Endothelial cell (in vitro differentiated cells): ENCODE measurements around the gene ARPC4. TPM values are rescaled to one million over a fixed set of nuclear protein-coding genes. Genes with fewer than 3 reads are reported as not detected.
A peak's percentile ranks its signal among the peaks of the same experiment; 100 is the strongest.
"Not testable (repeated sequence)": the region's sequence is repeated elsewhere in the genome, so short reads cannot be mapped to it uniquely, and the experiment has no call there.

Source experiments
- DNase-seq: peaks from one replicate; pipeline ENCODE4 v3.0.0; 2021; ENCODE audit warnings: low spot score
- H3K27ac Mint-ChIP-seq: one replicate; pipeline ENCODE4 v1.8.0; 2021; ENCODE audit warnings: mixed read lengths, inconsistent platforms; ENCODE audit not compliant: unreplicated experiment
- H3K27me3 Mint-ChIP-seq: one replicate; pipeline ENCODE4 v1.8.0; 2021; ENCODE audit warnings: mild to moderate bottlenecking, moderate library complexity, mixed read lengths, inconsistent platforms; ENCODE audit not compliant: unreplicated experiment
- H3K36me3 Mint-ChIP-seq: one replicate; pipeline ENCODE4 v1.8.0; 2021; ENCODE audit warnings: mild to moderate bottlenecking, low read depth, mixed read lengths, inconsistent platforms; ENCODE audit not compliant: unreplicated experiment
- H3K4me1 Mint-ChIP-seq: one replicate; pipeline ENCODE4 v1.8.0; 2021; ENCODE audit warnings: mild to moderate bottlenecking, mixed read lengths, inconsistent platforms; ENCODE audit not compliant: unreplicated experiment
- H3K4me3 Mint-ChIP-seq: one replicate; pipeline ENCODE4 v1.8.0; 2021; ENCODE audit warnings: mild to moderate bottlenecking, mixed read lengths, inconsistent platforms; ENCODE audit not compliant: unreplicated experiment
- H3K9me3 Mint-ChIP-seq: one replicate; pipeline ENCODE4 v1.8.0; 2021; ENCODE audit warnings: mixed read lengths, inconsistent platforms; ENCODE audit not compliant: unreplicated experiment
- CTCF ChIP-seq: fragments of 200-600 bp; sonication (generic); IDR thresholded peaks from one replicate; pipeline ENCODE4 v1.5.0; 2021; ENCODE audit warnings: antibody characterized with exemption; ENCODE audit not compliant: unreplicated experiment
- total RNA-seq: library from RNA; stranded (reverse); fragmentation: NEBNext Ultra II Directional; extraction: Animal tissue kit (Norgen Biotek cat#: 25700); gene quantifications from one replicate; pipeline ENCODE4 v1.2.1, GENCODE V29; 2021; ENCODE audit not compliant: unreplicated experiment

The ARPC4 gene
- total RNA-seq, 1 donor from 2014 or later = 203 TPM

DNA sequence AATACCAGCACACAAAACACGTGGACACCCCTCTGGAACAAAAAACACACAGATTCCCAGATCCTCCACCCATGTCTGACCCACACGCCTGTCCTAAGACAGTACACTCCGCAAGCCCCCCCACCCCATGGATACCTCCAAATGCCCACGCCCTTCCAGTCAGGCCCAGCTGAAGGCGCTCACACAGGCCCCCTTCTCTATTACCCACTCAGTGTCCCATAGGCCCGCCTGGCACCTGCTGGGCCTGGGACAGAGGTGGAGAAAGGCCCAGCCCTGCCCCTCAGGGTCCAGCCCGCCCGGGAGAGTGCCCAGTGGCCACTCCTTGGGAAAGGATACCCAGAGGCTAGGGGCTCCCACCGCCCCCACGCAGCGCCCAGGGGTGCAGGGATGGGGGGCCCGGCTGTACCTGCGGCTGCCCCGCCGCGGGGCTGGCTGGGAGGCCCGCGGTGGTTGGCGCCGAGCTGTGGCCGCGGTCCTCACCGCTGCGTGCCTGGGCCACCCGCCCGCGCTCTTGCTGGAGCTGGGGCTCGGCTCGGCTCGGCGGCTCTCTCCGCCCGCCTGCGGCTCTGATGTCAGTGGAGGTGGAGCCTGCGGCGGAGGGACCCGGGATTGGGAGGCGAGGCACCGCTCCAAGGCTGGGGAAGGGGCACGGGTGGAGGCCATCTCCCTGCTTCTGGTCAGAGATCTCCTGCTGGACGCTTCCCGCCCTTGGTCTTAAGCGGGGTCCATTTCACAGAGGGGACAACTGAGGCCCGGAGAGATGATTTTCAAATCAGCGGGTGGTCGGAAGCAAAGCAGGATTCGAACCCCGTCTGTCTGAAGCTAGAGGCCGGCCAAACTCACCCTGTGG is 23.2 kb upstream of the ARPC4 start, which contains the start of gene CAMK1:
CAMK1 (minus strand) TSS at position 522 of the 850 bp plus-strand sequence. CDS start 2,198 bp downstream, outside the sequence.
- Mint-ChIP-seq H3K27ac (no peak within 1 kb of the TSS), H3K4me3 (peak within 1 kb of the TSS; percentile 49), H3K4me1 (peaks cover 30% of the 10 kb centered on the region), H3K27me3 (peaks cover 10% of the 10 kb centered on the region), H3K9me3 (no peaks in the 10 kb centered on the region), H3K36me3 (peaks cover 7% of the 10 kb centered on the region)
- no peak for TF ChIP-seq CTCF
- DNase-seq = peak; percentile 70

- Mint-ChIP-seq H3K4me3 (no peak overlapping the region), H3K36me3 (peaks cover 7% of the 10 kb centered on the region), H3K9me3 (no peaks in the 10 kb centered on the region), H3K4me1 (peaks cover 31% of the 10 kb centered on the region), H3K27me3 (peaks cover 10% of the 10 kb centered on the region), H3K27ac (no peak overlapping the region)
- no peak for DNase-seq
- no peak for TF ChIP-seq CTCF
These were observed 22.5 kb upstream of the ARPC4 start for GRCh38 chr3:9770276-9770812.

- not testable (repeated sequence) for H3K36me3 Mint-ChIP-seq, H3K4me3 Mint-ChIP-seq, H3K27ac Mint-ChIP-seq, H3K9me3 Mint-ChIP-seq, H3K27me3 Mint-ChIP-seq, DNase-seq
- peaks cover 34% of the 10 kb centered on the region for H3K4me1 Mint-ChIP-seq
These were observed 21.9 kb upstream of the ARPC4 start for GRCh38 chr3:9771007-9771406.

- Mint-ChIP-seq H3K36me3 (peaks cover 1% of the 10 kb centered on the region), H3K27ac (no peak overlapping the region), H3K4me1 (peaks cover 19% of the 10 kb centered on the region), H3K4me3 (no peak overlapping the region), H3K27me3 (no peaks in the 10 kb centered on the region), H3K9me3 (no peaks in the 10 kb centered on the region)
- no peak for DNase-seq
- no peak for TF ChIP-seq CTCF
These were observed 15.8 kb upstream of the ARPC4 start for GRCh38 chr3:9776896-9777693.

DNA sequence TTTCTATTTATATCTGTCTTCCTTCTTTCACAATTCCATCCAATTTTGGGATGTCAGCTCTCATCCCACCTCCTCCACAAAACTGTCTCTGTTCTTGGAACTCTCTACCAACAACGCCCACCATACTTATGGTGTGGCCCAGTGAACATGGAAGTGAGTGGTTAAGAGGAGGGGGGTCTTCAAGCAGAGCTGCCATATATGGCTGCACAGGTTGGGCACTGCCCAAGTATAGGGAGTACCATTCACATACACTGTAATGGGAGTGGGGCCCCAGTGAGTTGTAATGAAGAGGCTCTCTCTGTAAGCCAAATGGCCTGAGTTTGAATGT is 15.2 kb upstream of the ARPC4 start:
- peaks cover 13% of the 10 kb centered on the region for H3K4me1 Mint-ChIP-seq
- H3K4me3 Mint-ChIP-seq = no peak overlapping the region
- no peak for DNase-seq
- H3K9me3 Mint-ChIP-seq = no peaks in the 10 kb centered on the region
- H3K27ac Mint-ChIP-seq = no peak overlapping the region
- H3K27me3 Mint-ChIP-seq = no peaks in the 10 kb centered on the region
- no peak for TF ChIP-seq CTCF
- peaks cover 4% of the 10 kb centered on the region for H3K36me3 Mint-ChIP-seq
